Fibroblast of mammary gland (primary cell): ENCODE measurements around the gene ANO4.

Experiments used
- DNase-seq: peaks from one replicate; pipeline ENCODE4 v3.0.0-alpha.2; 2010; ENCODE audit warnings: low read depth
- H3K4me3 ChIP-seq: 2 replicates; pipeline ENCODE4 v1.5.1; 2011; ENCODE audit warnings: low read depth, mild to moderate bottlenecking, low read length, moderate library complexity; ENCODE audit not compliant: control insufficient read depth
- TF ChIP-seq, protein P1 (sequence below): conservative IDR thresholded peaks from 2 replicates; pipeline ENCODE4 v1.5.1; 2011; ENCODE audit warnings: low read depth, low read length, inconsistent platforms; ENCODE audit not compliant: control insufficient read depth, insufficient read depth

Gene ANO4

DNA sequence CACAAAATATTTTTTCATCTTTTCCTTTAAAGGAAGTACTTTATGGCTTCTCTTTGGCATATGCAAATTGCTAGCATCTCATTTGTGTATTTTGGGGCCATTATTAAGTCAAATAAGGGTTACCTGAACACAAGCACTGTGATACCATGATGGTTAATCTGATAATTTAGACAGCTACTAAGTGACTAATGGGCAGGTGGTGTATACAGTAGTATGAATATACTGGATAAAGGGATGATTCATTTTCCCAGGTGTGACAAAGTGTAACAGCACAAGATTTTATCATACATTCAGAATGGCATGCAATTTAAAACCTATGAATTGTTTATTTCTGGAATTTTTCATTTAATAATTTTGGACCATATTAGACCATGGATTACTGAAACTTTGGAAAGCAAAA, 27.2 kb upstream of the ANO4 start:
- DNase-seq, result no peak
- TF ChIP-seq, protein P1, sequence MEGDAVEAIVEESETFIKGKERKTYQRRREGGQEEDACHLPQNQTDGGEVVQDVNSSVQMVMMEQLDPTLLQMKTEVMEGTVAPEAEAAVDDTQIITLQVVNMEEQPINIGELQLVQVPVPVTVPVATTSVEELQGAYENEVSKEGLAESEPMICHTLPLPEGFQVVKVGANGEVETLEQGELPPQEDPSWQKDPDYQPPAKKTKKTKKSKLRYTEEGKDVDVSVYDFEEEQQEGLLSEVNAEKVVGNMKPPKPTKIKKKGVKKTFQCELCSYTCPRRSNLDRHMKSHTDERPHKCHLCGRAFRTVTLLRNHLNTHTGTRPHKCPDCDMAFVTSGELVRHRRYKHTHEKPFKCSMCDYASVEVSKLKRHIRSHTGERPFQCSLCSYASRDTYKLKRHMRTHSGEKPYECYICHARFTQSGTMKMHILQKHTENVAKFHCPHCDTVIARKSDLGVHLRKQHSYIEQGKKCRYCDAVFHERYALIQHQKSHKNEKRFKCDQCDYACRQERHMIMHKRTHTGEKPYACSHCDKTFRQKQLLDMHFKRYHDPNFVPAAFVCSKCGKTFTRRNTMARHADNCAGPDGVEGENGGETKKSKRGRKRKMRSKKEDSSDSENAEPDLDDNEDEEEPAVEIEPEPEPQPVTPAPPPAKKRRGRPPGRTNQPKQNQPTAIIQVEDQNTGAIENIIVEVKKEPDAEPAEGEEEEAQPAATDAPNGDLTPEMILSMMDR, result no peak
- H3K4me3 ChIP-seq, result no peak overlapping the region

DNA sequence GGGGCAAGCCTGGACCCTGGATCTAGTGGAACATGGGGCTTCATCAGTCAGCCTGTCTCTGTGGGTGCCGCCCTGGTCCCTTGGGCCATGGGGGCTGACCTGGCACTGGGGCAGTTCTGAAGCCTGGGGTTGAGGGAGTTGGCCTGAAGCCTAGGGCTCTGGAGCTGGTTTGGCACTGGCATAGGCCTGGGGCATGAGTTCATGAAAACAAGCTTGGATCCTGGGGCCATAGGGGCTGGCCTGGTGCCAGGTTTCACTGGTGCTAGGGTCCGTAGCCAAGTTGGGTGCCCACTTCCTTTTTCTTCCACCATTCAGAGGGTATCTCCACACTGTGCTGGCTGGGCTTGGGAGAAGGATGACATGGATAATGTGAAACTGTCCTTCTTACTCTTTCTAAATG, 26.6 kb upstream of the ANO4 start:
- H3K4me3 ChIP-seq, result no peak overlapping the region
- TF ChIP-seq, protein P1, result no peak
- DNase-seq, result no peak

DNA sequence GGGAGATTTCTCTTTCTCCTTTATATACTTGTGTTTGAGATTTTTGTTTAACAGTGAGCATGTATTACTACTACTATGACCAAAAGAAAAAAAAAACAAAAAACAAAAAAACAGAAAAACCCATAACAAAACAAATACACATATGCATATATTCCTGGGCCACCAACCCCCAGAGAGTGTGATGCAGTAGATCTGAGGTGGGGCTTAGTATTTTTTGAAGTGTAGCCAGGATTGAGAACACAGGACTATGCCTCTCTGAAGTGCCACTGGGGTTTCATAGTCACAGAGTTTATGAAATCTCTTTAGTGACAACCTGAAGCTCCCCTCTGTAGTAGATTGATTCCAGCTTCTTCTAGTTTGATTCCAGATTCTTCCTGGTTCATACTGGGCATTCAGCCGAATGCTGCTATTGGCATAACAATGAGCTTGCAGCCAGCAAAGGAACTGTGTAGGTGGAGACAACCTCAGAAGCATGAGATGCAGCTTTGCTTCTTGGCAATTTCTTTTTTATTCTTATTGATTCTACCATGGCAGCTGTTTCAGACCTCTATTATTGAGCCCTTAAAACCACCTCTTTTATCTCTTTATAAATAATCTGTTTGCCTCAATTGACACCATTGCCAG, 15.5 kb upstream of the ANO4 start:
- no peak for DNase-seq
- H3K4me3 ChIP-seq, result no peak overlapping the region
- TF ChIP-seq, protein P1, result no peak

DNA sequence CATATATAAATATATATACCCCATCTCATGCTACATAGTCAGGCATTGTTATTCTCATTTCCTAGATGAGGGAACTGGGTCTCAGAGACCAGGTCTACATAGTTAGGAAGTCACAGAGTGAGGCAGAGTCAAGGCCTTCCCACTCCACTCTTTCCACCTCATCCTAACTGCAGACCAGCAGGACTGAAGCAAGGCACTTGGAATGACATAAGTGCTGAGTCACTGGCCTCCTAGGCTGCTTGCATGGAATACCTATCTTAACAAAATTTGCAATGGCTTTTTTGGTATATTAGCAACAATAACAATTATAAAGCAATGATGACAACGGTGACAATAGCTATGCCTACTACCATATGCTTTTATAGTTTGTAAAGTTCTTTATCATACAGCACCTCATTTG, 5.4 kb upstream of the ANO4 start:
- no peak overlapping the region for H3K4me3 ChIP-seq
- TF ChIP-seq, protein P1, result no peak
- peak; percentile 67 for DNase-seq

DNA sequence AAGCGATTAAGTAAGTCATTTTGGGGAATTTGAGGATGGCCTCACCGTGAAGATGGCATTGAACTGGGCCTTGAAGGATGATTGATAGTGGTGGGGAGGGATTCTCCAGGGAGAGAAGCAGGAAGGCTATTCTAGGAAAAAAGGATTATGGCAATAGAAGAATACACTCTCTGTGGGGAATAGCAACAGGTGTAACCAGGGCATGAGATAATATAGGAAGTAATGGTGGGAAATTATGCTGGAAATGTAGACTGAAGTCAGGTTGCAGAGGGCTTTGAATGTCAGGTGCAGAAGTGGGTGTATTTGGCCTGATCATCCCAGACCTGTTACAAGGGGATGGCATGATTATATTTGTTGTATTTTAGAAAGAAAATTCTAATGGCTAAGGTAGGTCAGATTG, 4.6 kb upstream of the ANO4 start:
- H3K4me3 ChIP-seq, result no peak overlapping the region
- DNase-seq, result no peak
- TF ChIP-seq, protein P1, result no peak

DNA sequence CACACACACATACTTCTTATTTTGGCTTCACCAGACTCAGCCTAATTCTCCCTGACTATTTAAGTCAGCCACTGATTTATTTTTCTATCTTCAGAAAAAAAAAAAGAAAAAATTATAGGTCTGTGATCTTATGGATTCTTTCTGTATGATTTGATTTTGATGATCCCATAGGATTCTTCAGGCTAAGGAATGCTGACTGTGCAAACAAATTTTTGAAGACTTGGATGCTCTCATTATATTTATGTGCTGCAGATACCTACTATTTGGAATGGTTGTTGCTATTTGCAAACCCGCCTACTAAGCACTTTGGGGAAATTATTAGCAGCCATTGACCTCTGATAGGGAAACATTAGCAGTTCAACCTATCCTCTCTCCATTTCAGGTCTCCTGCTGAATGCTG, 4.0 kb upstream of the ANO4 start:
- no peak overlapping the region for H3K4me3 ChIP-seq
- DNase-seq, result no peak
- TF ChIP-seq, protein P1, result no peak

DNA sequence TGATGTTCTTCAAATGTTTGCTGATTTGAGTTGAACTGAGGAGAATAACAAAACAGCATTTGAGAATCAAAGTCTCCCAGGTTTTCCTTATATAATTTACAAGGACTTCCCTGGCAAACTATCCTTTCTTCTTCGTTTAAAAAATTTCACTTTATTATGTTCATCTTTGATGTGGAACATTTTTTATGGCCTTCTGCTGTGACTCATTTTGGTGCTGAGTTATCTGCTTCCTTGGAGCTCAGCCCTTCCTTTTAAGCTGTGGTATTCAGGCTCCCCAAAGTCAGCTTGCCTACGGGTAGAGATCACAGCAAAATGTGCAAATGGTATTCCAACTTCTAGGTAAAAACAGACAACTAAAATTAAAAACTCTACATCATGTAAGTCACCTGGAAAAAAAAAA, 1.4 kb upstream of the ANO4 start:
- peak; percentile 70 for DNase-seq
- TF ChIP-seq, protein P1, result no peak
- no peak overlapping the region for H3K4me3 ChIP-seq
